NT2/D1 (cell line): ENCODE results near the gene PMVK.

Experiments used
- SUZ12 ChIP-seq: IDR thresholded peaks from 2 replicates; pipeline ENCODE4 v1.6.1; 2011; ENCODE audit not compliant: insufficient read length, insufficient read depth; ENCODE audit errors: extremely low read depth
- YY1 ChIP-seq: IDR thresholded peaks from 2 replicates; pipeline ENCODE4 v1.6.1; 2011; ENCODE audit not compliant: insufficient read length, insufficient read depth
- ZNF274 ChIP-seq: IDR thresholded peaks from 2 replicates; pipeline ENCODE4 v1.6.1; 2011; ENCODE audit warnings: mild to moderate bottlenecking, low read depth, low read length

DNA sequence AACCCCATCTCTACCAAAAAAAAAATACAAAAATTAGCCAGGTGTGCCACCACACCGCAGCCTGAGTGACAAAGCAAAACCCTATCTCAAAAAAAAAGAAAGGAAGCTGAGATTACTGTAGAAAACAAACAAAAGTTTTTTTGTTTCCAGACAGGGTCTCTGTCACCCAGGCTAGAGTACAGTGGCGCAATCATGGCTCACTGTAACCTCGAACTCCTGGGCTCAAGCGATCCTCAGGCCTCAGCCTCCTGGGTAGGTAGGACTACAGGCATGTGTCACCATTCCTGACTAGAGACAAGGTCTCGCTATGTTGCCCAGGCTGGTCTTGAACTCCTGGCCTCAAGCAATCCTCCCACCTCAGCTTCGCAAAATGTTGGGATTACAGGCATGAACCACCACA lies 27.8 kb upstream of the PMVK start:
- TF ChIP-seq ZNF274, result no peak
- no peak for TF ChIP-seq YY1
- no peak for TF ChIP-seq SUZ12
